Stimulated activated CD4-positive, alpha-beta T cell treated with anti-CD3 and anti-CD28 coated beads, Interleukin-12 subunit alpha, Interleukin-12 subunit beta, amount 100 ng/mL, for 4 hours (primary cell): ENCODE results near the gene ZNF292.
"Not testable (repeated sequence)": the region's sequence is repeated elsewhere in the genome, so short reads cannot be mapped to it uniquely, and the experiment has no call there.

Experiments
- DNase-seq: peaks from one replicate; pipeline ENCODE4 v3.0.0-alpha.2; 2020

The ZNF292 gene

GRCh38 chr6:87154993-87155841 lies at the start of gene ZNF292:
TSS of gene ZNF292 (plus strand) at chr6:87155565. CDS start at chr6:87155592, 27 bp downstream.
- peak; percentile 94 for DNase-seq

- DNase-seq = no peak
These were observed 49.5 kb upstream of the ZNF292 start for GRCh38 chr6:87105823-87106222.

GRCh38 chr6:87110636-87111035 lies 44.7 kb upstream of the ZNF292 start:
- no peak for DNase-seq

GRCh38 chr6:87115402-87116135 lies 39.8 kb upstream of the ZNF292 start:
- no peak for DNase-seq

GRCh38 chr6:87116922-87117321 lies 38.4 kb upstream of the ZNF292 start:
- DNase-seq = no peak

GRCh38 chr6:87118054-87118453 lies 37.3 kb upstream of the ZNF292 start:
- DNase-seq = no peak

GRCh38 chr6:87122477-87122876 lies 32.9 kb upstream of the ZNF292 start:
- DNase-seq = no peak

- DNase-seq = no peak
These were observed 31.3 kb upstream of the ZNF292 start for GRCh38 chr6:87124074-87124473.

GRCh38 chr6:87126501-87126900 lies 28.9 kb upstream of the ZNF292 start:
- DNase-seq = no peak

- DNase-seq = no peak
These were observed 27.6 kb upstream of the ZNF292 start for GRCh38 chr6:87127737-87128136.

- DNase-seq = no peak
These were observed 18.4 kb upstream of the ZNF292 start for GRCh38 chr6:87136963-87137362.

- no peak for DNase-seq
These were observed 16.1 kb upstream of the ZNF292 start for GRCh38 chr6:87139236-87139635.

- DNase-seq = not testable (repeated sequence)
These were observed 15.4 kb upstream of the ZNF292 start for GRCh38 chr6:87139927-87140326.

GRCh38 chr6:87146363-87146762 lies 9.0 kb upstream of the ZNF292 start:
- no peak for DNase-seq

GRCh38 chr6:87150406-87150805 lies 5.0 kb upstream of the ZNF292 start:
- DNase-seq = no peak

- DNase-seq = no peak
These were observed 3.9 kb upstream of the ZNF292 start for GRCh38 chr6:87151471-87151780.

- peak; percentile 70 for DNase-seq
These were observed 3.4 kb upstream of the ZNF292 start for GRCh38 chr6:87151781-87152525.

- no peak for DNase-seq
These were observed 2.8 kb upstream of the ZNF292 start for GRCh38 chr6:87152526-87152955.

- DNase-seq = no peak
These were observed 748 bp upstream of the ZNF292 start for GRCh38 chr6:87154641-87154992.

GRCh38 chr6:87155842-87156815 lies 764 bp downstream of the ZNF292 start:
- peak; percentile 50 for DNase-seq

GRCh38 chr6:87157596-87157995 lies 2.2 kb downstream of the ZNF292 start:
- DNase-seq = not testable (repeated sequence)

GRCh38 chr6:87161299-87161698 lies 5.9 kb downstream of the ZNF292 start:
- no peak for DNase-seq
